ENCODE results near the gene RPS18.

DNA sequence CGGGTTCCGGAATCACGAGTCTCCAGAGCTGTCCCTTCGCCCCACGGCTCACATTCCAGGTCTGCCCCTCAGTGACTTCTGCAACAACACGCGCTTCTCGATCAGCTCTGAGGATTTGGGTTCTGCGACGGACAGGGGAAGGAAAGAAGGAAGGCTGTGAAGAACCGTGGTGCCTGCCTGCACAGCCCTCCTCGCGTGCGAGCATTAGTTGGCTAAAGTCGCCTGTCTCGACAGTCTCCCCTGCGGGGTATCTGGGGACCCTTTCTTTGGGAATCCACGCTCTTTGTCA is 23.3 kb upstream of the RPS18 start:
- TF ChIP-seq, protein P1, sequence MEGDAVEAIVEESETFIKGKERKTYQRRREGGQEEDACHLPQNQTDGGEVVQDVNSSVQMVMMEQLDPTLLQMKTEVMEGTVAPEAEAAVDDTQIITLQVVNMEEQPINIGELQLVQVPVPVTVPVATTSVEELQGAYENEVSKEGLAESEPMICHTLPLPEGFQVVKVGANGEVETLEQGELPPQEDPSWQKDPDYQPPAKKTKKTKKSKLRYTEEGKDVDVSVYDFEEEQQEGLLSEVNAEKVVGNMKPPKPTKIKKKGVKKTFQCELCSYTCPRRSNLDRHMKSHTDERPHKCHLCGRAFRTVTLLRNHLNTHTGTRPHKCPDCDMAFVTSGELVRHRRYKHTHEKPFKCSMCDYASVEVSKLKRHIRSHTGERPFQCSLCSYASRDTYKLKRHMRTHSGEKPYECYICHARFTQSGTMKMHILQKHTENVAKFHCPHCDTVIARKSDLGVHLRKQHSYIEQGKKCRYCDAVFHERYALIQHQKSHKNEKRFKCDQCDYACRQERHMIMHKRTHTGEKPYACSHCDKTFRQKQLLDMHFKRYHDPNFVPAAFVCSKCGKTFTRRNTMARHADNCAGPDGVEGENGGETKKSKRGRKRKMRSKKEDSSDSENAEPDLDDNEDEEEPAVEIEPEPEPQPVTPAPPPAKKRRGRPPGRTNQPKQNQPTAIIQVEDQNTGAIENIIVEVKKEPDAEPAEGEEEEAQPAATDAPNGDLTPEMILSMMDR (IDR thresholded peaks at IDR 0.05) = no peak; the same call in 2 of the 3 replicates
- TF ChIP-seq ZNF302 (CRISPR knock-in tag; IDR thresholded peaks at IDR 0.05) = no peak
- TF ChIP-seq FOSL2 (IDR thresholded peaks at IDR 0.05) = no peak
- no peak for TF ChIP-seq FOSL2 (CRISPR knock-in tag; IDR thresholded peaks at IDR 0.05)
- TF ChIP-seq RNF2 (IDR thresholded peaks at IDR 0.05; ENCODE audit: borderline replicate concordance, low read depth) = no peak
- TF ChIP-seq RFX5 (IDR thresholded peaks at IDR 0.05) = no peak
- TF ChIP-seq POLR2A (IDR thresholded peaks at IDR 0.05; ENCODE audit: low read length) = no peak
- TF ChIP-seq TP53 (CRISPR knock-in tag; IDR thresholded peaks at IDR 0.05) = no peak
- no peak for TF ChIP-seq JUNB (IDR thresholded peaks at IDR 0.05)
- TF ChIP-seq RARB (CRISPR knock-in tag; IDR thresholded peaks at IDR 0.05) = no peak
- TF ChIP-seq ZFP36 (IDR thresholded peaks at IDR 0.05; ENCODE audit: borderline replicate concordance, partially characterized antibody) = no peak
- no peak for TF ChIP-seq BHLHE40 (IDR thresholded peaks at IDR 0.05; ENCODE audit: low read depth, low read length)
- no peak for TF ChIP-seq EP300 (IDR thresholded peaks at IDR 0.05)
- TF ChIP-seq, protein P2, sequence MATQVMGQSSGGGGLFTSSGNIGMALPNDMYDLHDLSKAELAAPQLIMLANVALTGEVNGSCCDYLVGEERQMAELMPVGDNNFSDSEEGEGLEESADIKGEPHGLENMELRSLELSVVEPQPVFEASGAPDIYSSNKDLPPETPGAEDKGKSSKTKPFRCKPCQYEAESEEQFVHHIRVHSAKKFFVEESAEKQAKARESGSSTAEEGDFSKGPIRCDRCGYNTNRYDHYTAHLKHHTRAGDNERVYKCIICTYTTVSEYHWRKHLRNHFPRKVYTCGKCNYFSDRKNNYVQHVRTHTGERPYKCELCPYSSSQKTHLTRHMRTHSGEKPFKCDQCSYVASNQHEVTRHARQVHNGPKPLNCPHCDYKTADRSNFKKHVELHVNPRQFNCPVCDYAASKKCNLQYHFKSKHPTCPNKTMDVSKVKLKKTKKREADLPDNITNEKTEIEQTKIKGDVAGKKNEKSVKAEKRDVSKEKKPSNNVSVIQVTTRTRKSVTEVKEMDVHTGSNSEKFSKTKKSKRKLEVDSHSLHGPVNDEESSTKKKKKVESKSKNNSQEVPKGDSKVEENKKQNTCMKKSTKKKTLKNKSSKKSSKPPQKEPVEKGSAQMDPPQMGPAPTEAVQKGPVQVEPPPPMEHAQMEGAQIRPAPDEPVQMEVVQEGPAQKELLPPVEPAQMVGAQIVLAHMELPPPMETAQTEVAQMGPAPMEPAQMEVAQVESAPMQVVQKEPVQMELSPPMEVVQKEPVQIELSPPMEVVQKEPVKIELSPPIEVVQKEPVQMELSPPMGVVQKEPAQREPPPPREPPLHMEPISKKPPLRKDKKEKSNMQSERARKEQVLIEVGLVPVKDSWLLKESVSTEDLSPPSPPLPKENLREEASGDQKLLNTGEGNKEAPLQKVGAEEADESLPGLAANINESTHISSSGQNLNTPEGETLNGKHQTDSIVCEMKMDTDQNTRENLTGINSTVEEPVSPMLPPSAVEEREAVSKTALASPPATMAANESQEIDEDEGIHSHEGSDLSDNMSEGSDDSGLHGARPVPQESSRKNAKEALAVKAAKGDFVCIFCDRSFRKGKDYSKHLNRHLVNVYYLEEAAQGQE (IDR thresholded peaks at IDR 0.05) = no peak
- no peak for TF ChIP-seq CBX8 (IDR thresholded peaks at IDR 0.05)
